GDM1 (cell line): ENCODE measurements around the gene OGN.

ENCODE experiments used
- DNase-seq: peaks from one replicate; lab custom pipeline; 2025; lab: John Stamatoyannopoulos, UW

OGN gene

DNA sequence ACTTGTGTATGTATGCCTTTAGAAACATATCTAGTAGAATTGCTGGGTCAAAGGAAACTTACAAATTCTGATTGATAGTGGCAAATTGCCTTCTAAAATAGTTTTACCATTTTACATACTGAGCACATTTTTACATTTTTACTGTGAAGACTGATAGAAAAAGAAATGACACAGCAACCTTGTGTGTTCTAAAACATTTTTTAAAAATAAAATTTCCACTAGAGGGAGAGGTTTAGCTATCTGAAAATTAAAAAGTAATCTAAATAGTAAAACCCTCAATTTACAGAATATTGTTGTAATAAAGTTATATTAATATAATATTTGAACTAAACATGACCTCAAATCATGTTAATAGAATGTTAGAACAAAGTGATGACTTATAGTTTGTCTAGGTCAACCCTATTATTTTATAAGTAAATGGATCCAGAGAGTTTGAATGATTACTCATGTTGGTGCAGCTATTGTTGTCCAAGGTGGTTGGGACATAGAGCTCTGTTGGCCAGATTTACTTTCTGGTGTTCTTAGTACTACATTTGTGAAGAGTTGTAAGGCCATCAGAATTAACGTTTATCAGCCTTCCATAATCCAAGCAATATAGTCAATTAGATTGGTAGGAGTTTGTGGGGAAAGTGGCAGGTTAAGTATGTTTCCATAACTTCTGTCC is 61.4 kb downstream of the OGN start:
- no peak for DNase-seq

DNA sequence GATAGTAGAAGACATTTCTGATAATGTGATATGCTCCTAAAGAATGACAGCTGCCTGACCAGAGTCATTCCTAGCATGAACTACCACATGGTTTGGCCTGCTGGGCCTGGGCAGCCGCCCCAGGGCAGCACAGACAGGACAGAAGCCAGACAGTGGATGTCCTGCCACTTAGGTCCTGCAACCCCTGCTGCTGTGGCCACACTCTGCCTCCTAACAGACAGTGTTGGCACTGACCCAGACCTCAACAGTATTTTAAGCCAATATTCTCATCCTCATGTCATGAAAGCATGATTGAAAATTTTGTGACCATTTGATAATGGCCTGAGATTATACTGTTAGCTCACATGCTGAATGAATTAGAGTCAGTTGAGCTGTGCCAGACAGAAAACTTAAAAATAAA is 62.8 kb downstream of the OGN start:
- DNase-seq = no peak

DNA sequence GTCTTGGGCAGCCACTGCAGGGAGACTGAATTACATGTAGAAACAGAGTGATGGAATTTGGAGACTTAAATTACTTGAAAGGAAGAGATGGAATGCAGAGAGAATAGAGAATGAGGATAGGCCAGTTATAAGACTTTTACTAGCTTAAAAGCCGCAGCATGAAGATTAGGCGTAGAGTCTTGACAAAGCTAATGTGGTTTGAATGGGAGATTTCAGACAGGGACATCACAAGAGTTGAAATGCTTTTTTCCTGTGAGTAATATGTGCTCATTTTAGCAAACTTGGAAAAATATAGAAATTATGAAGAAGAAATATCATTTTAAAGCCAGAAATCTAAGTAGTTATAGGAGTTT is 71.1 kb downstream of the OGN start:
- no peak for DNase-seq
